IMR-90 (cell line): ENCODE data around the gene FAM124A.

Experiments
- ELK1 ChIP-seq: fragments of 150-350 bp; IDR thresholded peaks from 2 replicates; pipeline ENCODE4 v1.6.1; 2016; ENCODE audit warnings: low read depth, mild to moderate bottlenecking, low read length, moderate library complexity, borderline replicate concordance
- MAFK ChIP-seq: IDR thresholded peaks from 2 replicates; pipeline ENCODE4 v1.6.1; 2012; ENCODE audit warnings: low read depth, low read length, improper control_type of control experiment
- NFE2L2 ChIP-seq: fragments of 150-350 bp; IDR thresholded peaks from 2 replicates; pipeline ENCODE4 v1.6.1; 2016; ENCODE audit warnings: low read depth, mild to moderate bottlenecking, low read length
- POLR2A ChIP-seq: IDR thresholded peaks from 2 replicates; pipeline ENCODE4 v1.6.1; 2012; ENCODE audit warnings: mild to moderate bottlenecking, low read depth, low read length
- RAD21 ChIP-seq: IDR thresholded peaks from 2 replicates; pipeline ENCODE4 v1.6.1; 2012; ENCODE audit warnings: low read length, improper control_type of control experiment
- RCOR1 ChIP-seq: IDR thresholded peaks from 2 replicates; pipeline ENCODE4 v1.6.1; 2012; ENCODE audit warnings: mild to moderate bottlenecking, low read length, improper control_type of control experiment; ENCODE audit not compliant: insufficient replicate concordance
- RFX5 ChIP-seq: IDR thresholded peaks from 2 replicates; pipeline ENCODE4 v1.8.0; 2012; ENCODE audit warnings: low read depth, mild to moderate bottlenecking, low read length, moderate library complexity
- SMC3 ChIP-seq: fragments of 150-350 bp; IDR thresholded peaks from 2 replicates; pipeline ENCODE4 v1.6.1; 2016; ENCODE audit warnings: low read depth, mild to moderate bottlenecking, antibody characterized with exemption, low read length, moderate library complexity
- USF2 ChIP-seq: fragments of 150-350 bp; IDR thresholded peaks from 2 replicates; pipeline ENCODE4 v1.6.1; 2017; ENCODE audit warnings: mild to moderate bottlenecking, antibody characterized with exemption, low read length, low read depth
- TF ChIP-seq, protein P1 (sequence below): conservative IDR thresholded peaks from 2 replicates; pipeline ENCODE4 v1.5.1; 2012; ENCODE audit warnings: mild to moderate bottlenecking, low read depth, low read length, improper control_type of control experiment

DNA sequence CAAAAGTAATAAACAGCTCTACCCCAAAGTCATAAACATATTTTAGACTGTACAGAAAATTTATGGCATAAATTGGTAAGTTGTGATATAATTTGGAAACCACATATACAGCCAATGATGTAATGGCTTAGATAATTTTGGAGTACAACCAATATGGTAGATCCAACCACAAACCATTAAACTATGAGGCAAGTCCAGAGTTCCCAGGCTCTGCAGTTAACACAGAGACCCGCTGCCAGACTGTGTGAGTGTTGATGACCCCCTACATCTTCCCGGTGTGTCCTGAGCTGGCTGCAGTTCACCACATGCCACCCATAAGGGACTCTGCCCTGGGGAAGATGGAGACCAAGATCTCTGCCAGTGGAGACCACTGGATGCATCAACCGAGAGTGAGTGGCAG, 107.4 kb downstream of the FAM124A start:
- TF ChIP-seq, protein P1, sequence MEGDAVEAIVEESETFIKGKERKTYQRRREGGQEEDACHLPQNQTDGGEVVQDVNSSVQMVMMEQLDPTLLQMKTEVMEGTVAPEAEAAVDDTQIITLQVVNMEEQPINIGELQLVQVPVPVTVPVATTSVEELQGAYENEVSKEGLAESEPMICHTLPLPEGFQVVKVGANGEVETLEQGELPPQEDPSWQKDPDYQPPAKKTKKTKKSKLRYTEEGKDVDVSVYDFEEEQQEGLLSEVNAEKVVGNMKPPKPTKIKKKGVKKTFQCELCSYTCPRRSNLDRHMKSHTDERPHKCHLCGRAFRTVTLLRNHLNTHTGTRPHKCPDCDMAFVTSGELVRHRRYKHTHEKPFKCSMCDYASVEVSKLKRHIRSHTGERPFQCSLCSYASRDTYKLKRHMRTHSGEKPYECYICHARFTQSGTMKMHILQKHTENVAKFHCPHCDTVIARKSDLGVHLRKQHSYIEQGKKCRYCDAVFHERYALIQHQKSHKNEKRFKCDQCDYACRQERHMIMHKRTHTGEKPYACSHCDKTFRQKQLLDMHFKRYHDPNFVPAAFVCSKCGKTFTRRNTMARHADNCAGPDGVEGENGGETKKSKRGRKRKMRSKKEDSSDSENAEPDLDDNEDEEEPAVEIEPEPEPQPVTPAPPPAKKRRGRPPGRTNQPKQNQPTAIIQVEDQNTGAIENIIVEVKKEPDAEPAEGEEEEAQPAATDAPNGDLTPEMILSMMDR: no peak
- TF ChIP-seq RFX5 (no peak), POLR2A (no peak), USF2 (no peak), SMC3 (no peak), MAFK (no peak), ELK1 (no peak), RCOR1 (no peak), RAD21 (no peak), NFE2L2 (no peak)
